HG02981 (cell line): ENCODE data around the gene FAM89A.

Experiments
- ATAC-seq: cut with Tn5 transposase; IDR thresholded peaks from one replicate; pipeline ENCODE4 v1.9.1; 2021; ENCODE audit warnings: mild to moderate bottlenecking, moderate library complexity; ENCODE audit not compliant: unreplicated experiment

Gene FAM89A

GRCh38 chr1:231040019-231040799 lies at the start of gene FAM89A:
TSS of gene FAM89A (minus strand) at chr1:231040254. CDS start at chr1:231040211, 43 bp downstream.
- peak; percentile 69 for ATAC-seq

GRCh38 chr1:231084353-231084752 lies 44.3 kb upstream of the FAM89A start:
- no peak for ATAC-seq

- no peak for ATAC-seq
Measured at GRCh38 chr1:231079163-231079562, 39.1 kb upstream of the FAM89A start.

- ATAC-seq, result no peak
Measured at GRCh38 chr1:231078250-231078649, 38.2 kb upstream of the FAM89A start.

GRCh38 chr1:231076802-231077201 lies 36.7 kb upstream of the FAM89A start:
- no peak for ATAC-seq

- no peak for ATAC-seq
Measured at GRCh38 chr1:231075497-231075896, 35.4 kb upstream of the FAM89A start.

- ATAC-seq, result no peak
Measured at GRCh38 chr1:231075020-231075419, 35.0 kb upstream of the FAM89A start.

GRCh38 chr1:231074046-231074445 lies 34.0 kb upstream of the FAM89A start:
- no peak for ATAC-seq

- ATAC-seq, result no peak
Measured at GRCh38 chr1:231073331-231073730, 33.3 kb upstream of the FAM89A start.

GRCh38 chr1:231072502-231073094 lies 32.5 kb upstream of the FAM89A start:
- no peak for ATAC-seq

GRCh38 chr1:231072041-231072440 lies 32.0 kb upstream of the FAM89A start:
- ATAC-seq, result no peak

GRCh38 chr1:231070758-231071444 lies 30.8 kb upstream of the FAM89A start:
- no peak for ATAC-seq

GRCh38 chr1:231069333-231069732 lies 29.3 kb upstream of the FAM89A start:
- ATAC-seq, result no peak

- ATAC-seq, result no peak
Measured at GRCh38 chr1:231068762-231069161, 28.7 kb upstream of the FAM89A start.

GRCh38 chr1:231065510-231066241 lies 25.6 kb upstream of the FAM89A start:
- ATAC-seq, result no peak

- no peak for ATAC-seq
Measured at GRCh38 chr1:231064418-231064817, 24.4 kb upstream of the FAM89A start.

GRCh38 chr1:231063331-231063730 lies 23.3 kb upstream of the FAM89A start:
- no peak for ATAC-seq

GRCh38 chr1:231062500-231063270 lies 22.6 kb upstream of the FAM89A start:
- no peak for ATAC-seq

- no peak for ATAC-seq
Measured at GRCh38 chr1:231059566-231060193, 19.6 kb upstream of the FAM89A start.
